ENCODE measurements around the gene NNAT. TPM values are rescaled to one million over a fixed set of nuclear protein-coding genes. Genes with fewer than 3 reads are reported as not detected.

Gene NNAT
- total and polyA plus RNA-seq, 4 experiments from 2014 or later = not detected

DNA sequence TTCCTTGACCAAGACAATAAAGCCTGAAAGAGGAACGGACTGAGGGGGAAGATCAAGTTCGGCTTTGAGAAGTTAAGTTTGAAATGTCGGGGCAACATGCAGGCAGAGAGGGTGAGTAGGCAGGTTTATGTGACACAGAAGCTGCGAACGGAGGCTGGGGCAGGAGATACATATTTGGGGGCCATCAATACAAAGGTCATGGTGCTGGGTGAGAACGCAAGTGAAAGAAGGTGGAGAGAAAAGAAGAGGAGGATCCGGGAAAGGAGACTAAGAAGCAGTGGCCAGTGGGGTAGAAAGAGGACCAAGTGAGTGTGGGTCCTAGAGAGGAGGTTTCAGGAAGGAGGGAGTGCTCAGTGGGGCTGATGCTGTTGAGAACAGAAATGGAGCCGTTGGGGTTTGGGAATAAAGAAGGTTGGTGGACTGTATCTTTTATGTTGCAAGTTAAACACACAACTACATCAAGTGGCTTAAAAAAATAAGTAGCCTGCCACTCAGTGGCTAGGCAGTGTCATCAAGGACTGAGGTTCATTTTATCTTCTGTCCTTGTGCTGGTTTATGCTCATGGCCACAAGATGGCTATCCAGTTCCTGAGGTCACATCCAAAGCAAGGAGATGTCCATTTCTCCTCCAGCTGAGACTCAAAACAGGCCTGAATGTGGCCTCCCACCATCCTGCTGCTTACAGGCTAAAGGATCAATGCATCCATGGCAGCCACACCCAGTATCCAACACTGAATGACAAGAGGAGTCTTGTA is 8.3 kb downstream of the NNAT start:
- H3K9me3 Mint-ChIP-seq = peaks cover 0 to 2% (median 0%) of the 10 kb centered on the region in 8 donors
- Histone ChIP-seq H3K4me3 (ENCODE audit: low read length in 2 of 2) (no peak overlapping the region), H3K27me3 (ENCODE audit: insufficient read depth, low read length) (no peaks in the 10 kb centered on the region), H3K27ac (ENCODE audit: low read depth, low read length) (no peak overlapping the region), H3K4me1 (ENCODE audit: insufficient read depth, low read length) (peaks cover 33% of the 10 kb centered on the region), H3K9me3 (ENCODE audit: control insufficient read depth in 1 of 2, low read length in 2 of 2) (no peaks in the 10 kb centered on the region), H3K36me3 (ENCODE audit: insufficient read depth, low read length) (no peaks in the 10 kb centered on the region)
- peak overlapping the region in 4 of 7 donors; percentile 76 to 99 (median 88) for H3K27ac Mint-ChIP-seq
- ChIA-PET CTCF (ENCODE audit: partially characterized antibody) (interaction anchor here (0.8 to 10.1 kb wide), 4 partner anchors 9 to 336 kb away, joined by 3 to 180 read pairs (median 58); no protein-coding TSS in a partner anchor), POLR2A (ENCODE audit: partially characterized antibody) (interaction anchor here (3.0 kb wide), 1 partner anchor 351 kb away, joined by 12 read pairs; the partner anchor contains the start of genes MROH8 and RPN2)
- peaks cover 0 to 12% of the 10 kb centered on the region in 2 donors for H3K36me3 Mint-ChIP-seq
- intact Hi-C loops (cut with micrococcal nuclease) = loop anchor here (5.0 kb wide), 3 partner anchors 163 to 432 kb away; partner anchors contain the start of genes CTNNBL1, MANBAL and RBL1
- H3K4me1 Mint-ChIP-seq = peaks cover 26 to 47% (median 35%) of the 10 kb centered on the region in 4 donors
- peaks cover 0 to 2% of the 10 kb centered on the region in 2 donors for H3K27me3 Mint-ChIP-seq
- DNase-seq = no peak
- peak overlapping the region in 7 of 8 donors; percentile 27 to 73 (median 51) for H3K4me3 Mint-ChIP-seq

DNA sequence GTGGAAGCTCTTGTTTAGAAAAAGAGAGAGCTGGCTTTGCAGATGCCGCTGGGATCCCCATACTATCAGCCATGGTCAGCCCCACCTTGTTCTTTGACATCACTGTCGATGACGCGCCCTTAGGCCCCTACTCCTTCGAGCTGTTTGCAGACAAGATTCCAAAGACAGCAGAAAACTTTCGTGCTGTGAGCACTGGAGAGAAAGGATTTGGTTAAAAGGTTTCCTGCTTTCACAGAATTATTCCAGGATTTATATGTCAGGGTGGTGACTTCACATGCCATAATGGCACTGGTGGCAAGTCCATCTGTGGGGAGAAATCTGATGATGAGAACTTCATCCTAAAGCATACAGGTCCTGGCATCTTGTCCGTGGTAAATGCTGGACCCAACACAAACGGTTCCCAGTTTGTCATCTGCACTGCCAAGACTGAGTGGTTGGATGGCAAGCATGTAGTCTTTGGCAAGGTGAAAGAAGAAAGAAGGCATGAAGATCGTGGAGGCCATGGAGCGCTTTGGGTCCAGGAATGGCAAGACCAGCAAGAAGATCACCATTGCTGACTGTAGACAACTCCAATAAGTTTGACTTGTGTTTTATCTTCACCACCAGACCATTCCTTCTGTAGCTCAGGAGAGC is 9.0 kb downstream of the NNAT start:
- no peak overlapping the region for H3K27ac ChIP-seq (ENCODE audit: low read depth, low read length)
- no peak for DNase-seq
- Mint-ChIP-seq H3K27me3 (peaks cover 0 to 5% of the 10 kb centered on the region in 2 donors), H3K27ac (peak overlapping the region in 3 of 7 donors; percentile 24 to 98 (median 44)), H3K36me3 (peaks cover 0 to 12% of the 10 kb centered on the region in 2 donors), H3K4me3 (peak overlapping the region in 2 of 8 donors; percentile 10 to 31), H3K9me3 (peaks cover 0 to 2% (median 0%) of the 10 kb centered on the region in 8 donors), H3K4me1 (peaks cover 24 to 43% (median 29%) of the 10 kb centered on the region in 4 donors)
- no peaks in the 10 kb centered on the region for H3K36me3 ChIP-seq (ENCODE audit: insufficient read depth, low read length)
- H3K4me3 ChIP-seq (ENCODE audit: low read length in 2 of 2) = no peak overlapping the region
- ChIA-PET CTCF (ENCODE audit: partially characterized antibody) (interaction anchor here (0.8 to 10.1 kb wide), 3 partner anchors 10 to 336 kb away, joined by 3 to 180 read pairs (median 113); no protein-coding TSS in a partner anchor), POLR2A (ENCODE audit: partially characterized antibody) (no interaction called here)
- H3K27me3 ChIP-seq (ENCODE audit: insufficient read depth, low read length) = no peaks in the 10 kb centered on the region
- no peaks in the 10 kb centered on the region for H3K9me3 ChIP-seq (ENCODE audit: control insufficient read depth in 1 of 2, low read length in 2 of 2)
- intact Hi-C loops (cut with micrococcal nuclease) = loop anchor here (5.0 kb wide), 4 partner anchors 162 to 1328 kb away; partner anchors contain the start of genes CTNNBL1, MANBAL and RBL1
- peaks cover 26% of the 10 kb centered on the region for H3K4me1 ChIP-seq (ENCODE audit: insufficient read depth, low read length)

DNA sequence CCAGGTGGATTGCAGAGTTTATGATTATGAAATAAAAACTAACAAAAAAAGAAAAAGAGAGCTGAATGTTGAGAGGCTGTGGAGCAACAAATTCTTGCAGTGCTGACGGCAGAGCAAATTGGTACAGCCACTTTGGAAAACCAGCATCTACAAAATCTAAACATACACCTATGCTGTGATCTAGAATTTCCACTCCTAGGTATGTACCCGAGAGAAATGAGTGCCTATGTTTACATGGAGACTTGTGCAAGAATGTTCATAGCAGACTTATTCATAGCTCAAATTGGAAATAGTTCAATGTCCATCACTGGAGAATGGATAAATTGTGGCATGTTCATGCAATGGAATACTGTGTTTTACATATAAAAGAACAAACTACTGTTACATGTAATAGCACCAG is 9.6 kb downstream of the NNAT start:
- H3K27ac Mint-ChIP-seq = peak overlapping the region in 1 of 7 donors; percentile 98
- ChIA-PET POLR2A (ENCODE audit: partially characterized antibody) (no interaction called here), CTCF (ENCODE audit: partially characterized antibody) (interaction anchor here (9.0 to 10.1 kb wide), 2 partner anchors 263 to 337 kb away, joined by 113 to 180 read pairs; no protein-coding TSS in a partner anchor)
- peaks cover 0 to 7% of the 10 kb centered on the region in 2 donors for H3K27me3 Mint-ChIP-seq
- peaks cover 18 to 37% (median 23%) of the 10 kb centered on the region in 4 donors for H3K4me1 Mint-ChIP-seq
- no peaks in the 10 kb centered on the region for H3K36me3 ChIP-seq (ENCODE audit: insufficient read depth, low read length)
- no peak for DNase-seq
- no peaks in the 10 kb centered on the region for H3K27me3 ChIP-seq (ENCODE audit: insufficient read depth, low read length)
- H3K4me3 ChIP-seq (ENCODE audit: low read length in 2 of 2) = no peak overlapping the region
- H3K27ac ChIP-seq (ENCODE audit: low read depth, low read length) = no peak overlapping the region
- intact Hi-C loops (cut with micrococcal nuclease) = loop anchor here (5.0 kb wide), 1 partner anchor 1328 kb away; no protein-coding TSS in a partner anchor
- peaks cover 20% of the 10 kb centered on the region for H3K4me1 ChIP-seq (ENCODE audit: insufficient read depth, low read length)
- no peaks in the 10 kb centered on the region for H3K9me3 ChIP-seq (ENCODE audit: control insufficient read depth in 1 of 2, low read length in 2 of 2)
- peaks cover 0 to 12% of the 10 kb centered on the region in 2 donors for H3K36me3 Mint-ChIP-seq
- H3K4me3 Mint-ChIP-seq = no peak overlapping the region
- H3K9me3 Mint-ChIP-seq = peaks cover 0 to 2% (median 0%) of the 10 kb centered on the region in 8 donors

DNA sequence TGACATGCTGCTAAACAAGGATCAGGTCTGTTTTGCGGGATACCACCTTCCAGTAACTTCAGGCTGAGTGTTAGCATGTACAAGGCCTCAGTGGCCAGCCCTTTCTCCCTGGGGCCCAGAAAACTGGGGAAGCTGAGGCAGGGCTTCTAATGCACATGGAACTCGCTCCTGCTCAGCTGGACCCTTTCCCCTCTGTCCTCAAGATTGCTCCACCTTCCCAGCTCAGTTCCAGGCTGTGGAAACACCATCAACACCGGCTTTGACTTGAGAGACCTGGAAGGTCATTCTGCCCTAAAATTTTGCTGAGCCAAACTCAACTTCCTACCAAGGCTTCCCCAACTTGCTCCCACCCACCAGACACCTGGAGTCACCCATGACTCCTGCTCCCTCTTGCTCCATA is 10.8 kb downstream of the NNAT start:
- Mint-ChIP-seq H3K9me3 (peaks cover 0 to 2% (median 0%) of the 10 kb centered on the region in 8 donors), H3K4me1 (peaks cover 7 to 25% (median 12%) of the 10 kb centered on the region in 4 donors), H3K27me3 (peaks cover 2 to 7% of the 10 kb centered on the region in 2 donors), H3K4me3 (no peak overlapping the region), H3K36me3 (peaks cover 0 to 9% of the 10 kb centered on the region in 2 donors), H3K27ac (peak overlapping the region in 3 of 7 donors; percentile 49 to 74 (median 57))
- H3K36me3 ChIP-seq (ENCODE audit: insufficient read depth, low read length) = no peaks in the 10 kb centered on the region
- no peak overlapping the region for H3K27ac ChIP-seq (ENCODE audit: low read depth, low read length)
- no peaks in the 10 kb centered on the region for H3K9me3 ChIP-seq (ENCODE audit: control insufficient read depth in 1 of 2, low read length in 2 of 2)
- H3K4me3 ChIP-seq (ENCODE audit: low read length in 2 of 2) = no peak overlapping the region
- intact Hi-C loops (cut with micrococcal nuclease) = loop anchor here (5.0 kb wide), 1 partner anchor 1330 kb away; no protein-coding TSS in a partner anchor
- ChIA-PET POLR2A (ENCODE audit: partially characterized antibody) (no interaction called here), CTCF (ENCODE audit: partially characterized antibody) (interaction anchor here (0.9 to 10.1 kb wide), 4 partner anchors 143 to 338 kb away, joined by 3 to 180 read pairs (median 60); partner anchors contain the start of gene MANBAL)
- no peaks in the 10 kb centered on the region for H3K27me3 ChIP-seq (ENCODE audit: insufficient read depth, low read length)
- no peak for DNase-seq
- peaks cover 9% of the 10 kb centered on the region for H3K4me1 ChIP-seq (ENCODE audit: insufficient read depth, low read length)

DNA sequence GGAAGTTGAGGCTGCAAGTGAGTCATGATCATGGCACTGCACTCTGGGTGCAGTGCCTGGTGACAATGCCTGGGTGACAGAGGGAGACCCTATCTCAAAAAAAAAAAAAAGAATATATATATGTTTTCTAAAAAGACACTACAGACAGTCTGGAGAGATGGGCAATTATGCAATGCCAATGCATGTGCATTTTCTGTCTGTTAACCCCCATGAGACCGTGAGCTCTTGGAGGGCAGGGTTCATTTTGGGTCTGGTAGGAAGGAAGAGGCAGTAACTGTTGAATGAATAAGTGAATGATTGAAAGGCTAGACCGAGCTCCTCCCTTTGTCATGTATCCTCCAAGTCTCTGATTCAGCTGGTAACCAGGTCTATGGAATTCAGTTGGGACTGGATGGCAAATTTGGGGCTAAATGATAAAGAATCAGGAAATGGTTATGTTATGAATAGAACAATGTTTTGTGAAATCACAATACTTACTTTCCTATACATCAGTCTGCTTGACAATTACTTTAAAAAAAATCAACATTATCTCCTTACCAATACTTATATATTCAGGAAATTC is 12.2 kb downstream of the NNAT start:
- no peaks in the 10 kb centered on the region for H3K36me3 Mint-ChIP-seq
- POLR2A ChIA-PET (ENCODE audit: partially characterized antibody) = interaction anchor here (1.5 kb wide), 1 partner anchor 338 kb away, joined by 5 read pairs; no protein-coding TSS in a partner anchor
- peaks cover 3 to 10% of the 10 kb centered on the region in 2 donors for H3K27me3 Mint-ChIP-seq

DNA sequence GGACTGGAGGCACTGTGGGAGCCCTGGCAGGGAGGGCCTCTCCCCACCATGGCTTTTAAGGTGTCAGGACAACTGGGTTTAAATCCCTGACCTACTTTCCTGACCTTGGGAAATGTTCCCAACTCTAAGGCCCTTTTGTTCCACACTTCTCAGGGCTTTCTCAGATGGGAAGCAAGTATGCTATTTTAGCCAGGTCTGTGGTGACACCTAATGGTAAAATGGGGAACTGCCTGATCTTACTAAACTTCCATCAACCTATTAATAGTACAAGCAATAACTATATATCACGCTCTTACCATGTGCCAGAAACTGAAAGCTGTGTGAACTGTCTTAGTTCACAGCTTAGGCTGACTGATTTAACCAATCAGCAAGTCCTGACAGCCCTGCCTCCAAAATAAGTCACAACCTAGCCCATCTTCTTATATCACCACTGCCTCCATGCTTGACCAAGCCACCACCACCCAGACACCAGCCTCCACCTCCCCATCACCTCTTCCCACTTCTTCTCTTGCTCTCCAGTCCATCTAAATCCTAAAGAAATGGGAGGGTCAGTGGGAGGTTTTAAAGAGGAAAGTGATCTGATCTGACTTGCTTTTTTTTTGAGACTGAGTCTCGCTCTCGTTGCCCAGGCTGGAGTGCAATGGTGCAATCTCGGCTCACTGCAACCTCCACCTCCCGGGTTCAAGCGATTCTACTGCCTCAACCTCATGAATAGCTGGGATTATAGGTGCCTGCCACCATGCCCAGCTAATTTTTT is 13.5 kb downstream of the NNAT start:
- Histone ChIP-seq H3K4me3 (ENCODE audit: low read length in 2 of 2) (no peak overlapping the region), H3K9me3 (ENCODE audit: control insufficient read depth in 1 of 2, low read length in 2 of 2) (no peaks in the 10 kb centered on the region), H3K27ac (ENCODE audit: low read depth, low read length) (no peak overlapping the region), H3K27me3 (ENCODE audit: insufficient read depth, low read length) (no peaks in the 10 kb centered on the region), H3K36me3 (ENCODE audit: insufficient read depth, low read length) (no peaks in the 10 kb centered on the region), H3K4me1 (ENCODE audit: insufficient read depth, low read length) (no peaks in the 10 kb centered on the region)
- Mint-ChIP-seq H3K27me3 (peaks cover 5 to 12% of the 10 kb centered on the region in 2 donors), H3K27ac (peak overlapping the region in 2 of 7 donors; percentile 31 to 57), H3K4me3 (peak overlapping the region in 2 of 8 donors; percentile 28 to 46), H3K4me1 (peaks cover 0 to 5% (median 3%) of the 10 kb centered on the region in 4 donors), H3K36me3 (no peaks in the 10 kb centered on the region), H3K9me3 (no peaks in the 10 kb centered on the region)
- ChIA-PET POLR2A (ENCODE audit: partially characterized antibody) (interaction anchor here (1.5 kb wide), 1 partner anchor 339 kb away, joined by 5 read pairs; no protein-coding TSS in a partner anchor), CTCF (ENCODE audit: partially characterized antibody) (interaction anchor here (0.7 to 10.1 kb wide), 9 partner anchors 12 to 341 kb away, joined by 3 to 180 read pairs (median 3); no protein-coding TSS in a partner anchor)
- intact Hi-C loops (cut with micrococcal nuclease) = loop anchor here (1.0 to 5.0 kb wide), 5 partner anchors 150 to 1332 kb away; no protein-coding TSS in a partner anchor
- DNase-seq = peak; percentile 51 to 69 (median 67)

More for the DNA sequence above, 12.2 kb downstream of the NNAT start:
- DNase-seq = no peak
- H3K27ac ChIP-seq (ENCODE audit: low read depth, low read length) = no peak overlapping the region
- no peaks in the 10 kb centered on the region for H3K27me3 ChIP-seq (ENCODE audit: insufficient read depth, low read length)
- Mint-ChIP-seq H3K4me1 (peaks cover 7 to 12% (median 9%) of the 10 kb centered on the region in 4 donors), H3K4me3 (no peak overlapping the region), H3K27ac (no peak overlapping the region), H3K9me3 (no peaks in the 10 kb centered on the region)
- H3K36me3 ChIP-seq (ENCODE audit: insufficient read depth, low read length) = no peaks in the 10 kb centered on the region
- intact Hi-C loops (cut with micrococcal nuclease) = loop anchor here (5.0 kb wide), 1 partner anchor 1331 kb away; no protein-coding TSS in a partner anchor
- CTCF ChIA-PET (ENCODE audit: partially characterized antibody) = interaction anchor here (0.7 to 10.1 kb wide), 13 partner anchors 13 to 354 kb away, joined by 3 to 180 read pairs (median 5); partner anchors contain the start of genes MANBAL, MROH8 and RPN2
- H3K4me1 ChIP-seq (ENCODE audit: insufficient read depth, low read length) = peaks cover 6% of the 10 kb centered on the region
- H3K4me3 ChIP-seq (ENCODE audit: low read length in 2 of 2) = no peak overlapping the region
- H3K9me3 ChIP-seq (ENCODE audit: control insufficient read depth in 1 of 2, low read length in 2 of 2) = no peaks in the 10 kb centered on the region
